DND-41 (cell line): ENCODE data around the gene NECAP2.

ENCODE experiments used
- EZH2 ChIP-seq: IDR thresholded peaks from 3 replicates; pipeline ENCODE4 v1.6.1; 2012; ENCODE audit warnings: borderline replicate concordance, low read depth, mild to moderate bottlenecking, moderate library complexity, low read length, inconsistent platforms; ENCODE audit not compliant: severe bottlenecking
- TF ChIP-seq, protein P1 (sequence below): IDR thresholded peaks from 2 replicates; pipeline ENCODE4 v1.5.1; 2012; ENCODE audit warnings: borderline replicate concordance, low read length, moderate library complexity, mild to moderate bottlenecking; ENCODE audit not compliant: poor library complexity, severe bottlenecking; ENCODE audit errors: extremely low read depth

DNA sequence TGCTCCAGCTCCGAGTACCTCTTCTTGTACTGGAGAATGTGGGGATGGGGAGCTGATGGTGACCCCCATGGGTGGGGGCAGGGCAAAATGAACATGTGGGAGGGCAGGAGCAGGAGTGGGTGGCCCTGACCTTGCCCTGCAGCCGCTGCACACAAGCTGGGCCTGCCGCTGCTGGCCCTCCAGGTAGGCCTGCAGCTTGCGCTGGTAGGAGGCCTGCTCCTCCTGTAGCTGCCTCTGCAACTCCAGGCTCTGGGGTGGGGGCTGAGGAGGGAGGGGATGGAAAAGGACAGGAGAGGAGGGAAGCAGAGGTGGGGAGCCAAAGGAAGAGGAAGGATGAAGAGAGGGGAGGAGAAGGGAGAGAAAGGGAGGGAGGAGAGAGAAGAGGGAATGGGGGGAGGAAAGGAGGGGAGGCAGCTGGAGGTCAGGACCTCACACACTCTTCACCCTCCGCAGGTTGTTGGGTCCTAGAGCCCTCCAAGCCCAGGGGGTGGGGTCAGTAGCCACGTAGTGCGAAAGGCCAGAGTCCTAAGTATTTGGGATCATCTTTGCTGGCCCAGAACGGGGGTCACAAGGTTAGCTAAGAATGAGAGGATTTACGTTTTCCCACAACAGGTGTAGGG lies 50.6 kb downstream of the NECAP2 start:
- TF ChIP-seq, protein P1, sequence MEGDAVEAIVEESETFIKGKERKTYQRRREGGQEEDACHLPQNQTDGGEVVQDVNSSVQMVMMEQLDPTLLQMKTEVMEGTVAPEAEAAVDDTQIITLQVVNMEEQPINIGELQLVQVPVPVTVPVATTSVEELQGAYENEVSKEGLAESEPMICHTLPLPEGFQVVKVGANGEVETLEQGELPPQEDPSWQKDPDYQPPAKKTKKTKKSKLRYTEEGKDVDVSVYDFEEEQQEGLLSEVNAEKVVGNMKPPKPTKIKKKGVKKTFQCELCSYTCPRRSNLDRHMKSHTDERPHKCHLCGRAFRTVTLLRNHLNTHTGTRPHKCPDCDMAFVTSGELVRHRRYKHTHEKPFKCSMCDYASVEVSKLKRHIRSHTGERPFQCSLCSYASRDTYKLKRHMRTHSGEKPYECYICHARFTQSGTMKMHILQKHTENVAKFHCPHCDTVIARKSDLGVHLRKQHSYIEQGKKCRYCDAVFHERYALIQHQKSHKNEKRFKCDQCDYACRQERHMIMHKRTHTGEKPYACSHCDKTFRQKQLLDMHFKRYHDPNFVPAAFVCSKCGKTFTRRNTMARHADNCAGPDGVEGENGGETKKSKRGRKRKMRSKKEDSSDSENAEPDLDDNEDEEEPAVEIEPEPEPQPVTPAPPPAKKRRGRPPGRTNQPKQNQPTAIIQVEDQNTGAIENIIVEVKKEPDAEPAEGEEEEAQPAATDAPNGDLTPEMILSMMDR = no peak
- no peak for TF ChIP-seq EZH2
